Loucy (cell line): ENCODE results near the gene PCCA.

Experiments used
- EZH2phosphoT487 ChIP-seq: fragments of 200-600 bp; IDR thresholded peaks from 2 replicates; pipeline ENCODE4 v1.6.1; 2018; ENCODE audit warnings: antibody characterized with exemption, mild to moderate bottlenecking, moderate library complexity, borderline replicate concordance
- TF ChIP-seq, protein P1 (sequence below): fragments of 200-600 bp; sonication (generic); conservative IDR thresholded peaks from 2 replicates; pipeline ENCODE4 v1.5.1; 2014; ENCODE audit warnings: mild to moderate bottlenecking, antibody characterized with exemption, low read length

DNA sequence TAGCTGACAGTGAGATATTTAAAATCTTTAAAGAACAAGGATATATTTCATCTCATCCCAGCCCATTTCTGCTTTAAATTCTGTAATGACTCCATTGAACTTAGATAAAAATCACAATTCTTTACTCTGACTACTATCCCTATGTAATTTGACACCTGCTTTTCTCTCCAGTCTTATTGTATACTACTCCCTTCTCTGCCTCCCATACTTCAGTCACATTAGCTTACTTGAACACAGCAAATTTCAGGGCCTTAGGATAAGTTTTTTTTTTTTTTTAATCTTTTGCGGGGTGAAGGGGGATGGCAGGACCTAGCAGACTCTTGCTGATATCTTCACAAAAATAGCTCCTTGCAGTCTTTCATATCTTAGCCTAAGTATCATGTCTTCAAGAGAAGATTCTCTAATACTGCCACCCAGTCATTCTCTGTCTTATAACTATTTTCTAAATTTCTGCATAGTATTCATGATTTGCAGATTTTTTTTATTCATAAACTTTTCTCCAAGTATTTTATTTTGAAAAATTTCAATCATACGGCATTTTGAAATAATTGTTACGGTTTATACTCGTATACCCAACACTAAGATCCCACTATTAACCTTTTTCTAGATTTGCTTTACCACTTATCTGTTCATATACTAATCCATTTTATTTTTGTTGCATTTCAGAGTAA is 151.4 kb downstream of the PCCA start:
- TF ChIP-seq, protein P1, sequence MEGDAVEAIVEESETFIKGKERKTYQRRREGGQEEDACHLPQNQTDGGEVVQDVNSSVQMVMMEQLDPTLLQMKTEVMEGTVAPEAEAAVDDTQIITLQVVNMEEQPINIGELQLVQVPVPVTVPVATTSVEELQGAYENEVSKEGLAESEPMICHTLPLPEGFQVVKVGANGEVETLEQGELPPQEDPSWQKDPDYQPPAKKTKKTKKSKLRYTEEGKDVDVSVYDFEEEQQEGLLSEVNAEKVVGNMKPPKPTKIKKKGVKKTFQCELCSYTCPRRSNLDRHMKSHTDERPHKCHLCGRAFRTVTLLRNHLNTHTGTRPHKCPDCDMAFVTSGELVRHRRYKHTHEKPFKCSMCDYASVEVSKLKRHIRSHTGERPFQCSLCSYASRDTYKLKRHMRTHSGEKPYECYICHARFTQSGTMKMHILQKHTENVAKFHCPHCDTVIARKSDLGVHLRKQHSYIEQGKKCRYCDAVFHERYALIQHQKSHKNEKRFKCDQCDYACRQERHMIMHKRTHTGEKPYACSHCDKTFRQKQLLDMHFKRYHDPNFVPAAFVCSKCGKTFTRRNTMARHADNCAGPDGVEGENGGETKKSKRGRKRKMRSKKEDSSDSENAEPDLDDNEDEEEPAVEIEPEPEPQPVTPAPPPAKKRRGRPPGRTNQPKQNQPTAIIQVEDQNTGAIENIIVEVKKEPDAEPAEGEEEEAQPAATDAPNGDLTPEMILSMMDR = no peak
- no peak for TF ChIP-seq EZH2phosphoT487
